GM21515 (cell line): ENCODE measurements around the gene TNS3.

ENCODE experiments used
- ATAC-seq: cut with Tn5 transposase; IDR thresholded peaks from one replicate; pipeline ENCODE4 v1.9.1; 2021; ENCODE audit not compliant: unreplicated experiment

The TNS3 gene

DNA sequence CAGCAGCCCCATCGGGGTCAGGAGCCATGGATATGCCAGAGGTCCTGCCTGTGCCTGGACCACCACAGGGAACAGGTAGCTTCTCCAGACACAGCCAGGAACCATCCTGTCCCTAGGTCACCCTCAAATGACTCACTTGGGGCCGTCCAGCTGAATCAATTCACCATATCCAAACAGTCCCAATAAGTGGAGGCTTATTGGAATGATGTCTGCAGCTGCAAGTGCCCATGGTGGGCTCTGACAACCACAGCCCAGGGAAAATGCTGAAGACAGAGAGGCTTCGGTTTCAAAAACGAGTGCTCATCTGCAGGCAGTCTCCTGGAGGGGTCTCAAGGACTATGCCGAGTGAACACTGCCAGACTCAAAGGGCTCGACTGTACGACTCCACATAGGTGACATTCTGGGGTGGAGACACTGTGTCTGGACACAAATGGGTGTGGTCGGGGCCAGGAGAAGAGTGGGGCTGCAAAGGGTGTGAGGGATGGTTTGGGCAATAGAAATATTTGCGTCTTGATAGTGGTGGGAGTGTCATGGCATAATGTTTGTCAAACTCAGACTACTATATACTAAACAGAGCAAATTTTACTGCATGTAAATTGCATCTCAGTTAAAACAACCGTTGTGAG is 204.8 kb downstream of the TNS3 start:
- ATAC-seq: no peak

- no peak for ATAC-seq
These were observed 206.6 kb downstream of the TNS3 start for GRCh38 chr7:47375121-47375938.

DNA sequence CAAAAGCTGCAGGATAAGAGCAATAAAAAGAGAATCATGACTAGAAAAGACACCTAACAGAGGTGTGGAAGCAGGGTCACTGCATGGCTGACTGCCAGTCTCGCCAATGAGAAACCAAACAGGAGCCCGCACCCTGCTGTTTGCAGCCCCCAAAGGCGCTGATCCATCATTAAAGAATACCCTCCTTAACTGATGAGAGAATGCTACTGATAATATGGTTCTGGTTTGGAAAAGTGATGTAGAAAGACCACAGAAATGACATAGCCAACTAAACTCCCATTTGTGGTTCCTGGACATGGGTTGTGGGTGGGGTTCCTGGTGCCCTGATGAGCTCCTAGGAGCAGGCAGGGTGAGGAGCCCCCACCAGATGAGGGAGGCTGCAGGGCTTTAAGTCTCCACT is 207.4 kb downstream of the TNS3 start:
- no peak for ATAC-seq

- no peak for ATAC-seq
These were observed 207.9 kb downstream of the TNS3 start for GRCh38 chr7:47373871-47374451.

DNA sequence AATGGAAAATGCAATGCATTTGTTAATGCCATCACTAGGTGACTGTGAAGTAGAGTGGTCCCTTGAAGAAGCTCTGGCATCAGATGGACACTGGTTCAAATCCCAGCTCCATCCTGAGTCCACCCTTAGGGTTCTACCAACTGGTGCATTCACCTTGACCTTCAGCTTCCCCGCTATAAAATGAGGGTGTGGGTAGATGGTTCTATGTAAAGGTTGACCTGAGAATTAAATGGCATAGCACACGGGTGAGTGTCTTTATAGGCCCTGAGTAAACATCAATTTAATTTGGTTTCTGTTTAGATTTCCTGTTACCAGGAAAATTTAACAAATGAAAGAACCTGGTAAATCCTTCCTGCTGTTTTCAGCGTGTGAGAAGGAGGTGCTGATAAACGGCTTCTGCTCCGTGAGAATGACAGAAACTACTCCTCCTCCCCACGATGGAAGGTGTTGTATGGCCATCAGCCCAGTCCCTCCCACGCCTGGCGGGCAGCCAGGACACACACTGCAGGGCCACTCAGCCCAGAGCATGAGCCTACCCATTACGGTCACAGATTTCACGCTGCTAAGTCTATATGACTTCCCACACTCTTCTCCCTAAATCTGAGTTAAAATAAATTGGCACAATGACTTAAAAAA is 210.1 kb downstream of the TNS3 start:
- no peak for ATAC-seq

DNA sequence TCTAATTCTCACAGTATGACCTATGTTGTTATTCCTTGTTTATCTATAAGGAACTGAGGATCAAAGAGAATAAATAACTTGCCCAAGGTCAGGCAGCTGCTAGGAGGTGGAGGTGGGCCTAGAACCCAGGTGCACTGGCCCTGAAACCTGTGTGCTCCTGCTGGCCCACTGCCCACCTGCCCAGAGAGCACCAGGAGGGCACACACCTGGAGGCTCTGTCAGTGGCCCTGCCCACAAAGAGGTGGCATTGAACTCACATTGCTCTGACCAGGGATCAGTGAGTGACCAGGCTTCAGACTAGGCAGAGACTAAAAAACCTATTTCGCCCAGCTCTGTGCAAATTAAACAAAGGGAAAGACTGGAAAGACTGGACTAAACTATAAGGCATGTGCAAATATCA is 210.6 kb downstream of the TNS3 start:
- no peak for ATAC-seq

GRCh38 chr7:47370461-47371042 is 211.4 kb downstream of the TNS3 start:
- no peak for ATAC-seq

DNA sequence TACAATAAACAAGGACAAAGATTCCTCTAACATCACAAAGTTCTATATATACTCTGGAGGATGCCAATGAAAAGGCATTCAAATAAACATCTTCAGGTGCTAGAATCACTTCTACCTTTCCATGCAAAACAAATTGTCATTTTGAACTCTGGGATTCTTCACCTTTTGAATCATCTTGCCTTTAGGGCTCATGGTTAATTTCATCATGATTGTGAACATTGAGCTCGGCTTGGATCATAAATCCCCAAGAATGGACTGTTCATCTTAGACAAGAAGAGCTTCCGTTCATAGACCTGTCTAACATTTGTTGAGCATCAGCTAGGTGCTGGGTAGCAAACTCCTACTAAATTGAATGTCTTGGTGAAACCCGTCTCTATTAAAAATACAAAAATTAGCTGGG is 212.2 kb downstream of the TNS3 start:
- no peak for ATAC-seq

DNA sequence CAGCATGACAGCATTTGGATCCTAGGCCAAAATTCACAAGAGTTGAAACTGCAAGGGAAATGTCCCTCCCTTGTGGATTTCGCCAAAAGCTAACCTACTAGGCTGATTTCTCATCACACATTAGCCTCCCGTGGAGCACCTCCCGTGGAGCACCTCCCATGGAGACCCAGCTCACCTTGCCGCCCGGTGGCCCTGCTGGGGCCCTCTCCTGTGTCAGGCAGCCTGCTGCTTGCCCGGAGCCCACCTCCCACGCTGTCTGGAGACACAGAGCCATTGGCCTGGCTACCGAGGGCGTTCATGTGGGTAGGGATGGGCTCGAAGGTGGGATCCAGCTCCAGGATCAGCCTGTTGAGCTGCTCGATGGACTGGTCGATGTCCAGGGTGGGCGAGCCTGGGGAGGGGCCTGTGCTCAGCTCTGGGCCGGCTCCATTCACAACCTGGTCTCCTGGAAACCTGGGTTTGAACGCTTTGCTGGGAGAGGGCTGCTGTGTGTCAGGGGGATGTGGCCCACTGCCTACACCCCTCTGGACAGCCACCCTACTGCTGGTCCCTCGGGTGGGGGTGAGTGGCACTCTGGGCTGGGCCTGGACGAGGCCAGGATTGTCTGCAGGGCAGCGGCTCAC is 213.6 kb downstream of the TNS3 start:
- no peak for ATAC-seq

GRCh38 chr7:47367369-47367768 is 214.5 kb downstream of the TNS3 start:
- no peak for ATAC-seq

- ATAC-seq: no peak
These were observed 215.0 kb downstream of the TNS3 start for GRCh38 chr7:47366960-47367359.

DNA sequence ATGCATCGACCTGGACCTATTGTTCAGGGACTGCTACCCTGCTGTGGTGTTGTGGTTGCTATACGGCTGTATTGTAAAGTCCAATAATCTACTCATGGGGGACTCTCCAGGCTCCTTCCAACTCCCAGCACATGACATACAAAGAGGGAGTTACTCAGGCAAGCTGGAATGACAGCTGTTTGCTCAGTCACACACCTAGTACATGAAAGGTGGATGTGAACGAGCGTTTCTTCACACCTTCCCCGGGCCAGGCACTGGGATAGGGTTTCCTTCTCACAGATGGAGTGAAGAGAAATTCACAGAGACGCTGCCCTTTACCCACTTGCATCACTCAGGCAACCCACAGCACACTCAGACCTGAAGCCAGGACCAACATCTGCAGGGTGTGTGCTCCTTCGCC is 215.7 kb downstream of the TNS3 start:
- ATAC-seq: no peak

DNA sequence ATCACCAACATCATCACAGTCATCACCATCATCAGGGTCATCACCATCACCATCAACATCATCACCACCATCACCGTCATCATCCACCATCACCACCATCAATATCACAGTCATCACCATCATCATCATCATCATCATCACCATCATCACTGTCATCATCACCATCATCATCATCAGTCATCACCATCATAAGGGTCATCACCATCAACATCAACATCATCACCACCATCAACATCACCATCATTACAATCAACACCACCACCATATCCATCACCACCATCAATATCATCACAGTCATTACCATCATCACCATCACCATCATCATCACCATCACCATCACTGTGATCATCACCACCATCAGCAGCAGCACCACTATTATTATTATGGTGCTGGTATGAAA is 218.9 kb downstream of the TNS3 start:
- no peak for ATAC-seq

- ATAC-seq: no peak
These were observed 220.1 kb downstream of the TNS3 start for GRCh38 chr7:47361746-47362215.

GRCh38 chr7:47361236-47361635 is 220.7 kb downstream of the TNS3 start:
- no peak for ATAC-seq

DNA sequence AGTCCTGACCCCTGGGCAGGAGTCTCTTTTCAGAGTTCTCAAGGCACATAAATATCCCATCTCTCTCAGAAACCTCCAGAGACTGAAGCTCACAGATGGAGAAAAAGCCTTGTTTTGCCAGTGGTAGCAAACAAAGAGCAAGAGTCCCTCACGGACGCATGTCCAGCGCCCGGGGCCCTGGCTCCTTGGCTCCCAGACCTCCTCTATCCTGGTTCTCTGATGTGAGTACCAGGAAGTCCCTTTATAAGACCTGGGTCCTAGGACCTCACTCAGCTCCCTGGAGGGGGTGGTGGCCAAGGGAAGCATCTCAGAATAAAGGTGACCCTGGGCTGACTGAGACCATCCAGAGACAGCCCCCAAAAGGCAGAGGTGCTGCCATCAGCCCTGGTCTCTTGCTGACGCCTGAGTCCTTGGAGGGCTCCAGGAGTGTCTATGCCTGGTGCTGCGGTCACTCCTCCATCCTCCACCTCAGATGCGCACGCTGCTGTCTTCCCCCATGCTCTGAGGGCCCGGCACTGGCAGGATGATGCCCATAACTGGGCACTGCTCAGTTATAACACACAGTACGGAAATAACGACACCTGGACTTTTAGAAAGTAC is 221.5 kb downstream of the TNS3 start:
- ATAC-seq: no peak

GRCh38 chr7:47358944-47359588 is 222.8 kb downstream of the TNS3 start:
- no peak for ATAC-seq

- no peak for ATAC-seq
These were observed 223.6 kb downstream of the TNS3 start for GRCh38 chr7:47358357-47358756.

DNA sequence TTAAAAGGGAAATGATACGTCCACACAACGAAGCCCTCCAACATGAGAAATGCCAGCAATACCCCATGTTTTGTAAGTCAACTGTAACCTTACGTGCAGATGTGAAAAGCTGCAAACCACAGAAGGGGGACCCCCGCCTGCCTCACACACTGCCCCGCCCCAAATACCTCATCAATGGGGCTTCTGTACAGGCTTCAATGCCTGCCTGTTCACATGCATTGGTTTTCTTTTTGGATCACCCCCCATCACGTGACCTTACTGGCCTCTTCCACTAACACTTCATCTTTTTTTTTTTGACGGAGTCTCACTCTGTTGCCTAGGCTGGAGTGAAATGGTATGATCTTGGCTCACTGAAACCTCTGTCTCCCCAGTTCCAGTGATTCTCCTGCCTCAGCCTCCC is 224.0 kb downstream of the TNS3 start:
- ATAC-seq: no peak

DNA sequence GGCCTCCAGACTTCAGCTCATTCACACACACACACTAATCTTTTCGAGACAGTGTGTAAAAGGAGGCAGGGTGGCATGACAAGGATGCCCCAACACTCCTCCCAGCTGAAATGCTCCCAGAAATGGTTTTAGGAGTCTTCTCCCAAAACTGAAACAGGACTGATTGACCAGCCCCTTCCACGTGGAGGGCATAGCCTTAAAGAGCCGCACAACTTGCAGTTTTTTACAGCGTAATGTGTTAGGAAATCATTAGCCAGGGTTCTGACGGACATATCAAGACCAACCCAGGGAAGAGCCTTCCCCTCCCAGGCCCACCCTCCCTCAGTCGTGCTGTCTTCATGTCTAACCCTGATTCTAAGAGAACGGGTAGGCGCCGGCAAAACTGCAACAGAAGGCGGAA is 224.6 kb downstream of the TNS3 start:
- no peak for ATAC-seq
